Esophagus muscularis mucosa (tissue), 4 donors: ENCODE results near the gene AQP7. TPM values are rescaled to one million over a fixed set of nuclear protein-coding genes. Genes with fewer than 3 reads are reported as not detected.
"Not testable (repeated sequence)": the region's sequence is repeated elsewhere in the genome, so short reads cannot be mapped to it uniquely, and the experiment has no call there.

Experiments used
- DNase-seq: peaks from one replicate; pipeline ENCODE4 v3.0.0-alpha.2; 2017; ENCODE audit errors: extremely low spot score
- H3K27ac ChIP-seq, 4 donors: fragments of 200-600 bp; sonication (generic); replicated peaks in 1 of 4; 1 replicate in 3 of 4; 2 replicates in 1 of 4; pipeline ENCODE4 v1.5.1; 2016 to 2019; ENCODE audit warnings: mild to moderate bottlenecking in 1 of 4
- H3K27me3 ChIP-seq, 4 donors: fragments of 200-600 bp; sonication (generic); one replicate each; pipeline versions ENCODE4 v1.5.1 to v1.6.0; 2016 to 2019
- H3K36me3 ChIP-seq, 4 donors: fragments of 200-600 bp; sonication (generic); one replicate each; pipeline ENCODE4 v1.5.1; 2016 to 2019
- H3K4me1 ChIP-seq, 4 donors: fragments of 200-600 bp; sonication (generic); one replicate each; pipeline ENCODE4 v1.5.1; 2016 to 2019
- H3K4me3 ChIP-seq, 4 donors: fragments of 200-600 bp; sonication (generic); 1 replicate in 2 of 4; 2 replicates in 2 of 4; pipeline ENCODE4 v1.5.1; 2016 to 2019; ENCODE audit warnings: mild to moderate bottlenecking in 4 of 4, moderate library complexity in 1 of 4
- H3K9me3 ChIP-seq, 4 donors: fragments of 200-600 bp; sonication (generic); 1 replicate in 3 of 4; 2 replicates in 1 of 4; pipeline ENCODE4 v1.5.1; 2016 to 2019
- EP300 ChIP-seq: sonication (generic); formaldehyde crosslinking; IDR thresholded peaks from one replicate; pipeline ENCODE4 v1.6.1; 2017; ENCODE audit warnings: antibody characterized with exemption
- POLR2A ChIP-seq: fragments of 450-650 bp; IDR thresholded peaks from one replicate; pipeline ENCODE4 v1.6.1; 2017; ENCODE audit warnings: antibody characterized with exemption, moderate library complexity, mild to moderate bottlenecking, low read depth
- POLR2AphosphoS5 ChIP-seq, 2 donors: sonication (generic); formaldehyde crosslinking; IDR thresholded peaks; one replicate each; pipeline ENCODE4 v1.6.1; 2017; ENCODE audit warnings: antibody characterized with exemption in 2 of 2
- WGBS: methylation state at CpG from one replicate; pipeline ENCODE4 v1.1.5; 2018; 5-methylcytosine and 5-hydroxymethylcytosine counted together
- intact Hi-C: fragments of 100-400 bp; cut with DNase I; formaldehyde crosslinking; loops from one replicate; pipeline ENCODE4 v1.15.1; 2023
- total RNA-seq, 4 donors: library from RNA; depleted of rRNA; stranded (reverse); fragments of >200 nt; gene quantifications; one replicate each; pipeline versions ENCODE4 v1.1.0 to v1.2.1, GENCODE V29; 2016
- TF ChIP-seq, protein P1 (sequence below), 3 experiments: fragments of 200-600 bp in 2 of 3; fragments of 450-650 bp in 1 of 3; sonication (generic) in 2 of 3; IDR thresholded peaks; one replicate each; pipeline ENCODE4 v1.5.1; 2017 to 2019; ENCODE audit warnings: antibody characterized with exemption in 3 of 3, mild to moderate bottlenecking in 2 of 3, moderate library complexity in 1 of 3

The AQP7 gene
- total RNA-seq, 4 donors from 2014 or later: 0.33 to 1.8 (median 1.4) TPM

- Histone ChIP-seq H3K27ac (no peak overlapping the region), H3K27me3 (no peaks in the 10 kb centered on the region), H3K36me3 (peaks cover 35 to 73% (median 53%) of the 10 kb centered on the region in 4 donors), H3K9me3 (no peaks in the 10 kb centered on the region), H3K4me3 (no peak overlapping the region), H3K4me1 (no peaks in the 10 kb centered on the region)
- WGBS: 89% methylated on average over 2 of the region's 2 CpGs
- no peak for DNase-seq
- intact Hi-C loops: no loop called here
- TF ChIP-seq, protein P1, sequence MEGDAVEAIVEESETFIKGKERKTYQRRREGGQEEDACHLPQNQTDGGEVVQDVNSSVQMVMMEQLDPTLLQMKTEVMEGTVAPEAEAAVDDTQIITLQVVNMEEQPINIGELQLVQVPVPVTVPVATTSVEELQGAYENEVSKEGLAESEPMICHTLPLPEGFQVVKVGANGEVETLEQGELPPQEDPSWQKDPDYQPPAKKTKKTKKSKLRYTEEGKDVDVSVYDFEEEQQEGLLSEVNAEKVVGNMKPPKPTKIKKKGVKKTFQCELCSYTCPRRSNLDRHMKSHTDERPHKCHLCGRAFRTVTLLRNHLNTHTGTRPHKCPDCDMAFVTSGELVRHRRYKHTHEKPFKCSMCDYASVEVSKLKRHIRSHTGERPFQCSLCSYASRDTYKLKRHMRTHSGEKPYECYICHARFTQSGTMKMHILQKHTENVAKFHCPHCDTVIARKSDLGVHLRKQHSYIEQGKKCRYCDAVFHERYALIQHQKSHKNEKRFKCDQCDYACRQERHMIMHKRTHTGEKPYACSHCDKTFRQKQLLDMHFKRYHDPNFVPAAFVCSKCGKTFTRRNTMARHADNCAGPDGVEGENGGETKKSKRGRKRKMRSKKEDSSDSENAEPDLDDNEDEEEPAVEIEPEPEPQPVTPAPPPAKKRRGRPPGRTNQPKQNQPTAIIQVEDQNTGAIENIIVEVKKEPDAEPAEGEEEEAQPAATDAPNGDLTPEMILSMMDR (IDR thresholded peaks at IDR 0.05): no peak
- no peak for TF ChIP-seq EP300
- no peak for TF ChIP-seq POLR2A
- no peak for TF ChIP-seq POLR2AphosphoS5 (IDR thresholded peaks at IDR 0.05)
Measured at GRCh38 chr9:33364127-33364526, 38.2 kb downstream of the AQP7 start.

DNA sequence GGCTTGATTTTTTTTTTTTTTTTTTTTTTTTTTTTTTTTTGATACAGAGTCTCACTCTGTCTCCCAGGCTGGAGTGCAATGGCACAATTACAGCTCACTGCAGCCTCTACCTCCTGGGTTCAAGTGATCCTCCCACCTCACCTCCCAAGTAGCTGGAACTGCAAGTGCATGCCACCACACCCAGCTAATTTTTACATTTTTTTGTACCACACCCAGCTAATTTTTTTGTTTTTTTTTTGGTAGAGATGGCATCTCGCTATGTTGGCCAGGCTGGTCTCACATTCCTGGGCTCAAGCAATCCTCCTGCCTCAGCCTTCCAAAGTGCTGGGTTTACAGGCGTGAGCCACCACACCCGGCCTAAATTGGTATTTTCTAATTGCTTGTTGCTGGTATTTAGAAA is 43.7 kb downstream of the AQP7 start:
- H3K27me3 ChIP-seq, H3K4me3 ChIP-seq, H3K9me3 ChIP-seq, H3K27ac ChIP-seq, DNase-seq, intact Hi-C loops: not testable (repeated sequence)
- Histone ChIP-seq H3K36me3 (peaks cover 0 to 46% (median 16%) of the 10 kb centered on the region in 4 donors), H3K4me1 (peaks cover 5 to 12% (median 9%) of the 10 kb centered on the region in 4 donors)
- WGBS: 98% methylated on average over 3 of the region's 3 CpGs

GRCh38 chr9:33355933-33356332 is 46.4 kb downstream of the AQP7 start:
- Histone ChIP-seq H3K4me3 (no peak overlapping the region), H3K4me1 (peaks cover 11 to 26% (median 19%) of the 10 kb centered on the region in 4 donors), H3K27ac (no peak overlapping the region), H3K27me3 (no peaks in the 10 kb centered on the region), H3K36me3 (peaks cover 0 to 37% (median 19%) of the 10 kb centered on the region in 4 donors), H3K9me3 (no peaks in the 10 kb centered on the region)
- intact Hi-C loops: no loop called here
- DNase-seq: no peak
- 93% methylated on average over 1 of the region's 1 CpG for WGBS
- TF ChIP-seq POLR2A: no peak
- TF ChIP-seq, protein P1 (IDR thresholded peaks at IDR 0.05): no peak
- no peak for TF ChIP-seq EP300
- TF ChIP-seq POLR2AphosphoS5 (IDR thresholded peaks at IDR 0.05): no peak

GRCh38 chr9:33354651-33355211 is 47.6 kb downstream of the AQP7 start:
- H3K4me1 ChIP-seq: peaks cover 23 to 37% (median 30%) of the 10 kb centered on the region in 4 donors
- peak overlapping the region; percentile 2 to 42 (median 24) for H3K27ac ChIP-seq
- 68% methylated on average over 5 of the region's 5 CpGs for WGBS
- intact Hi-C loops: no loop called here
- peaks cover 0 to 37% (median 19%) of the 10 kb centered on the region in 4 donors for H3K36me3 ChIP-seq
- no peaks in the 10 kb centered on the region for H3K27me3 ChIP-seq
- H3K9me3 ChIP-seq: no peaks in the 10 kb centered on the region
- TF ChIP-seq POLR2A (no peak), POLR2AphosphoS5 (IDR thresholded peaks at IDR 0.05) (peak in 1 of 2 donors; percentile 22)
- TF ChIP-seq, protein P1 (IDR thresholded peaks at IDR 0.05): no peak
- no peak overlapping the region for H3K4me3 ChIP-seq
- no peak for DNase-seq

DNA sequence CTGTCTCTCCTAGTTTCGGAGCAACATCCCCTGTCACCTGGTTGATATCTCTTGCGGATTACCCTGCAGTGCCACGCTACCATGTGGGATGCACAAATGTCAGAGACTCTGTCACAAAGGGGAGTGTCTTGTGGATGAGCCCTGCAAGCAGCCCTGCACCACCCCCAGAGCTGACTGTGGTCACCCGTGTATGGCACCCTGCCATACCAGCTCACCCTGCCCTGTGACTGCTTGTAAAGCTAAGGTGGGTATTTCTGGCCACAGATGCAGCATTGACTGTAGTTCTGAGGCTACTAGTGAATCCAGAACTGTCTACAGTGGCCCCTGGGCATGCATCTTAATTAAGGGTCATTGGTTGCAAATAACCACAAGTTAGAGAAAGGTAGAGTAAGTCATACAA is 50.8 kb downstream of the AQP7 start:
- WGBS: 84% methylated on average over 4 of the region's 4 CpGs
- Histone ChIP-seq H3K4me3 (no peak overlapping the region), H3K27me3 (no peaks in the 10 kb centered on the region), H3K36me3 (peaks cover 13 to 53% (median 34%) of the 10 kb centered on the region in 4 donors), H3K9me3 (no peaks in the 10 kb centered on the region), H3K4me1 (peaks cover 25 to 48% (median 34%) of the 10 kb centered on the region in 4 donors), H3K27ac (peak overlapping the region; percentile 79 to 85 (median 82))
- TF ChIP-seq, protein P1 (IDR thresholded peaks at IDR 0.05): no peak
- no peak for TF ChIP-seq EP300
- TF ChIP-seq POLR2A: no peak
- no peak for TF ChIP-seq POLR2AphosphoS5 (IDR thresholded peaks at IDR 0.05)
- intact Hi-C loops: no loop called here
- DNase-seq: no peak
